Activated naive CD4-positive, alpha-beta T cell treated with anti-CD3 and anti-CD28 coated beads, Interleukin-2, amount 50 U/mL, for 16 hours (primary cell): ENCODE results near the gene TMEM45B.
"Not testable (repeated sequence)": the region's sequence is repeated elsewhere in the genome, so short reads cannot be mapped to it uniquely, and the experiment has no call there.

Experiments
- DNase-seq: peaks from one replicate; pipeline ENCODE4 v3.0.0-alpha.2; 2020

Gene TMEM45B

DNA sequence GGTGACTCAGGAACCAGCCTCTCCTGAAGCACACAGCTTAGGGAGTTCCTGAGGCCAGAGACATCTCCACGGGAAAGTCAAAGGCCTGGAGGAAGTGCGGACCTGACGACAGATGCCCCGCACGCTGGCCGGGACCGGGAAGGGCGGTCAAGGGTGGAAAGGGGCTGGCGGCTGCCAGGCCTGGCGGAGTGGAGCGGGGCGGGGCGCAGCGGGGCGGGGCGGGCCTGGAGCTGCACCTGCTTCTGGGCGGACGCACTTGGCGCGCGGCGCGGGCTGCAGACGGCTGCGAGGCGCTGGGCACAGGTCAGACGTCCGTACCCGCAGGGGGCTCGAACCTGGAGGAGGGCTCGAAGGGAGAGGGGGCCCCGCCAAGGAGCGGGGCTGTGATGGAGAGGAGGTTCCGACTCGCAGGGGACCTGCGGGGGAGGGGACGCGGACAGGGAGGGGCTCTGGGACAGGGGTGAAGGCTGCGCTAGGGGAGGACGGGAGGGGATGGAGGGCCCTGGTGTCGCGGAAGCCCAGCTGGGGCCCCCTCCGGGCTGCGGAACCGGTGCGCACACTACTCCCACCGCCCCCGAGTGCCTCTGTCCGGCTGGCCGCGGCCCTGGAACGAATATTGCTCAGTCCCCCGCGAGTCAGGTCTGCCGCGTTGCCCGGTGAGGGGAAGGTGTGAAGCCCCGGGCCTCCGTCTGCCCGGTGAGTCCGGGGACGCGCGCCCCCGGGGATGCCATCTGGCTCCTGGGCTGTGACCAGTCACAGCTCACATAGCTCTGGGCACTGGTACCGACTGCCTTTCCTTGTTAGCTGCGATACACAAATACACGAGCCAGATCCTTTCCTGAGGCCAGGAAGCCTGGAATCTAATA is at the start of gene TMEM45B:
TSS of gene TMEM45B (plus strand) at position 253 of the 866 bp plus-strand sequence. CDS start 36,635 bp downstream, outside the sequence.
- peak; percentile 48 for DNase-seq

DNA sequence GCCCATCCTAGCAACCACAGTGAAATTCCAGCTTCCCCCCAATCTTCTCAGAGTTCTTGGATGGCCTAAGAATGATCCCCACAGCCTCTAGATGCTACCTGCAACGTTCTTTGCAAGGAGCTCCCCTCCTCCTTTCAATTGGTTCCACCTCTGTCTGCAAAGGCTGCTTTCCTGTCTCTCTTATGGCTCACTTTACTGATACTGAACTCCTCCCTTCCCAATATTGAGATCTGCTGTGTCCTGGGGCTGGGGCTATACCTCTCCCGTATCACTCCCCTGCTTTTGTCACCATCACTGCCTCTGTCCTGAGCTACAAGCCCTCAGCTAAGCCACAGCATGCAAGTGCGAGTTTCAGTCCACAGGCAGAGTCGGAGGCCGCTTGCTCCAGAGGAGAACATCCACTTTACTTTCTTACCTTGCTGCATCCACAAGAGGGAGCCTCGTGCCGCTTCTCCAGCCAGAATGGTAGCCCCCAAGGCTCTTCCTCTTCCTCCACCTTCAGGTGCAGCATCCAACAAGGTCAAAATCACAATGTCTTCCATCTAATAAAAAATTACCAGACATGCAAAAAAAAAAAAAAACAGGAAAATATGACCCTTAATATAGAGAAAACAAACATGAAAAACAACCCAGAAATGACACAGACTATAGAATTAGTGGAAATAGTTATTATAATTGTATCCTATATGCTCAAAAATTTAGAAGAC is 48.6 kb upstream of the TMEM45B start:
- DNase-seq = no peak

DNA sequence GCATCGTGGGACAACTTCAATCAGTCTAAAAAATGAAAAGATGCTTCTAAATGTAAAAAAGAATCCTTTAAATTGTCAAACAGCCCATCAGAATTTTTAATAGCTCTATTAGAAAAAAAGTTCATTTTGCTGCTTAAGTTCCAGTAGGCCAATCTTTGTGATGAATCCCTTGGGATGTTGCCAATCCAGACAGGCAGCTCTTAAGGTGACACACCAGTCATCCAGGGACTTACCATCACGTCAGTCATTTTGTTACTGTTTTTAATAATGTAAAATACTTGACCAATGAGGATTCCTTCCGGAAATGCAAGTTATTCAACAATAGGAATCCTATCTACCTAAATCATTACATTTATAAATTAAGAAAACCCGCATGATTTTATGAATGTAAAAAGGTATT is 47.8 kb upstream of the TMEM45B start:
- no peak for DNase-seq

DNA sequence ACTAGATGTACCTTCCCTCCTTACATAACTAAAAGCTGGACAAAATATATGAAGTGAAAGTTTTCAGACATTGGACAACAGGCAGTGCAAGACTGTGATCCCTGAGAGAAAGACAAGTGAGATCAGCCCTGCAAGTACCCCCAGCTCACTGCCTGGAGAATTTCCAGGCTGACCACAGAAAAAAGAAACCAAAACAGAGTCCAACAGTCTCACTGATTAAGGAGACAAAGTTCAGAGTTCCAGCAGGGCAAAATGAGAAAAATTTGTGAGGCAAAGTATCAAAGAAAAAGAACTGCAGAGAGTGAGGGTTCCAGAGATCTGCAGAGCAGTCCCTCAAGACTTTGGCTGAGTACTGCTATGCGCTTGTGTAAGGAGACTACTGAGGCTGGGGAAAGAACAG is 47.3 kb upstream of the TMEM45B start:
- DNase-seq = no peak

DNA sequence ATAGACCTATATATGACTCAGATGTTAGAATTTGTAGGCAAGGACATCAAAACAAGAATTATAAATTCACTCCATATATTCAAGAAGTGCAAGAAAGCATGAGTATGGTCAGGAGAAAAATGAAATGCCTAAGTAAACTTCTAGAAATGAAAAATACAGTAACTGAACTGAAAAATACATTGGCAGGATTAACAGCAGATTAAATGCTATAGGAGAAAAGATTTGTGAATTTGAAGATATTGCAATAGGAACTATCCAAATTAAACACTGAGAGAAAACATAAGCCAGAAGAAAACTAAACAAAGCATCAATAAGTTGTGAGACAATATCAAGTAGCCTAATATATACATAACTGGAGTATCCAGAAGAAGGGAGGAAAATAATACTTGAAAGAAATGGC is 46.6 kb upstream of the TMEM45B start:
- DNase-seq = no peak

DNA sequence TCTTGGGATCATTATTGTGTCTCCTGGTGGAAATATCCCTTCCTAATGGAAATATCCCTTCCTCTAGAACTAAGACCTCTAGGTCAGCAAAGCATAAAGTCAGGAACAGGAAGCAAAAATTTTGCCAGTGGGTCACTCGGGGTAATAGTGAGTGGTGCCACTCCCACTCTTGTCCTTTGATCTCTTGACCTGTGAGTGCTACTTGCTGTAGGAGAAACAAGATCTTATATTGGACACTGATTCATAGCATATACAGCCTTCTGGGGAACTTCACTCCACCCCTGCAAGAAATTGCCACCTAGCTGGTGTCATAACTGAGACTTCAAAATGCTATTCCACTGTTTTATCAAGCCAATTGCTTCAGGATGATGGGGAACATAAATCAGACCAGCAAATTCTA is 44.7 kb upstream of the TMEM45B start:
- DNase-seq = no peak

DNA sequence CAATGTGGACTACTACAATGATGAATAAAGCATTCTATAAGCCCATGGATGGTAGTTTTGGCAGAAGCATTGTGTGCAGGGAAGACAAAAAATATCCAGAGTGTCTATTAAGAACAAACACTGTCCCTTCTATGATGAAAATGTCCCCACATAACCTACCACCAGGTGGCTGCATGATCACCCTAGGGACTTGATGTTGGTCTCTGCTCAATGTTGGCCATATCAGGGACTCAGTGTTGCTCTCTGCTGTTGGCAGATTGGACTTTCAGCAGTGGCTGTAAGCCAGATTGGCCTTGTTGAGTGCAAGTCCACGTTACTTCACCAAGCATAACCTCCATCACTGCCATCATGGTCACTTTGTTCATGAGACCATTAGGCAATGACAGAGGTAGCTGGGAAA is 44.2 kb upstream of the TMEM45B start:
- DNase-seq = not testable (repeated sequence)

DNA sequence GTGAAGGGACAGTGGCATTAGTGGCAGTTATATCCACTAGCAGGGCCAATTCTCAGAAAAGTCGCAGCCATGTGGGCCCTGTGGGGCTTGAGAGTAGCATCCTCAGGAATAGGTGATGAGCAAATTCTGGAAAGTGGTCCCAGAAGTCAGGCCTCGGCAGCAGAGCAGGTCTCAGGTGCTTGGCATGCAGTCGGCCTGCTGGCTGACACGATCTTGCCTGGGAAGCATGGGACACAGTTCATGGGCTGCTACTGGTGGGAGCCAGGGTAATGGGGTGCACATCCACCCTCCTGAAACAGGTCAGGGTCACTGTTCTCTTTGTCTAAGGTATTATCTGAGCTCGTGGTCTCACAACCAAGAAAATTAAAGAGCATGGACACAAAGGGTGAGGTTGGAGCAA is 36.8 kb upstream of the TMEM45B start:
- no peak for DNase-seq

DNA sequence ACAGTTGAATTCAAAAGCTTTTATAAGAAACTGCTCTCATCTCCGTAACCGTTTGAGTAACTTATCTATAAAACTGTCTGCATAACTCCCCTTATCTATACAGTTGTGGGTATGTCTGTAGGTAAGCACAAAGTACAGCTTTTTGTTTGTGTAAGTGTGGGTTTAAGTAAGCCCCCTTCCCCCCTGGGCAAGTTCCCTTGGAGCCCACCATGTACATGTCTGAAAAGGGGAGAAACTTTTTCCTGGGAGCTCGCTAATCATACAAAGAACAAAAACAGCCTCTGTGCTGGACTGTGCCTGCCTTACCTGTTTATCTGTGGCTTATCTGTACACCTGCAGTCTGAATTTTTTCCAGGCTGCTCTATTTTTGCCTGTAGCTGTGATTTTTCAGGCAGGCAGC is 36.3 kb upstream of the TMEM45B start:
- DNase-seq = no peak

DNA sequence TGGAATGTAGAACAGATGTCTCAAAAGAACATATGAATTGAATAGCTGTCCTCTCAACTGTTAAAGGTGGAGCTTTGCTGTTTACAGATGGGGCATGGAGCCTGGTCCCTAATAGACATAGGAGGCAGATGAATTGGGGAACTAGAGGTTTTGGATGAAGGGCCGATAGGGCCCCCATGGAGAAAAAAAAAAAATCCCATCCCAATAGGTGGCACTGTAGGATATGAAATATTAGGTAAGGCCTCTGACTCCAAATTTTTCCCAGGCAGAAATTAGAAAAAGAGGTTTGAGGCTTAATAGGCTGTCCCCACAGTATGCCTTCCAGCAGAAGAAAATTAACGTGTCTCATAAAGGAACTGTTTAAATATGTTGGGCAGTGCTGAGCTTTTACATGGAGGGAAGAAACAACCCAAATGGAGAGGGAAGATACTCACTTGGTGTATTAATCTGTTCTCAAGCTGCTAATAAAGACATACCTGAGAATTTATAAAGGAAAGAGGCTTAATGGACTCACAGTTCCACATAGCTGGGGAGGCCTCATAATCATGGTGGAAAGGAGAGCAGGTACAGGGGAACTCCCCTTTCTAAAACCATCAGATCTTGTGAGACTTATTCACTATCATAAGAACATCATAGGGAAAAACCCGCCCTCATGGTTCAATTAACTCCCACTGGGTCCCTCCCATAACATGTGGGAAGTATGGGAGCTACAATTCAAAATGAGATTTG is 30.1 kb upstream of the TMEM45B start:
- no peak for DNase-seq

DNA sequence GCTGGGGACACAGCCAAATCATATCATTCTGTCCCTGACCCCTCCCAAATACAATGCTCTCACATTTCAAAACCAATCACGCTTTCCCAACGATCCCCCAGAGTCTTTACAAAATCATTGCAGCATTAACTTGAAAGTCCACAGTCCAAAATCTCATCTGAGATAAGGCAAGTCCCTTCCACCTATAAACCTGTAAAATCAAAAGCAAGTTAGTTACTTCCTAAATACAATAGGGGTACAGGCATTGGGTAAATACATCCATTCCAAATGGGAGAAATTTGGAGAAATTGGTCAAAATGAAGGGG is 29.6 kb upstream of the TMEM45B start:
- not testable (repeated sequence) for DNase-seq

DNA sequence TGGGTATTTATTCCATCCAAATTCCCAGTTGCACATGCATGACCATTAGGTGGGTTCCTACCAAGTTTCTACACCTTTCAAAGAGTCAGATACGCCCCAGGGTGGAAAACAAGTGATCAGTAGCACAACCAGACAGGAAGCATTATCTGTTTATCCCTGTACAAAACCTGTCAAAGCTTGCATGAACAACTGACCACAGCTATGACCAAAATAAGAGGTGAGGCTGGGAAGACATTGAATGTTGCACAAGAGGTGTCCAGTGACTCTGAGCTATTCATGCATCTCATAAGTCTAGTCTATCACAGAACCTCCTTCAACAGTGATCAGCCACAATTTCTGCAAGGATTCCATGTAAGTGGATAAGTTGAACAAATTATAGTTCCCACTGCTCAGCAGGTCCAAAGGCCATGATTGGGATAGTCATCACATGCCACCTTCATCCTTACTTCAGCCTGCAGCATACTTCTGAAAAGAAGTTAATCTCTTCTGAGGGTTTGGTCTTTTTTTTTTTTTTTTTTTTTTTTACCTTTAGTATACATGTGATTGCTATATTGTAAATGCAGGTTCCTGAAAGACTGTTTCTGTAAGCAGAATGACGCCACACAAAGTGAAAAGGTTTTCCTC is 28.0 kb upstream of the TMEM45B start:
- no peak for DNase-seq

DNA sequence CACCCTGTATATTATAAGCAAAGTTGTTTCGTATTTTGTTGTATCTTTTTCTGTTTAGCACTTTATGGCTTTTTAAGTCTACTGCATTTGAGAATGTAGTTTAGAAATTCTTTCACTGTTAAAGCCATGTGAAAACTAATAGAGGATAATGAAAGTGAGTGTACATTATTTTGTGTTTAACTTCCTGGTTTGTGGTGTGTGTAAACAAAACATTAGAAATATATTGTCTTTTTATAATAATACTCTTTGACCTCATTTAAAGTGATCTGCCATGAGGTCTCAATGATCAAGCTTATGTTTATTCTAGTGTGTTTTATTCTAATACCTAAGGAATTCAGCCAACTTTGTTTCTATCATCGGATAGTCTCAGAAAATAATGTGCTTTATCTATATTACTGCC is 27.4 kb upstream of the TMEM45B start:
- DNase-seq = no peak

DNA sequence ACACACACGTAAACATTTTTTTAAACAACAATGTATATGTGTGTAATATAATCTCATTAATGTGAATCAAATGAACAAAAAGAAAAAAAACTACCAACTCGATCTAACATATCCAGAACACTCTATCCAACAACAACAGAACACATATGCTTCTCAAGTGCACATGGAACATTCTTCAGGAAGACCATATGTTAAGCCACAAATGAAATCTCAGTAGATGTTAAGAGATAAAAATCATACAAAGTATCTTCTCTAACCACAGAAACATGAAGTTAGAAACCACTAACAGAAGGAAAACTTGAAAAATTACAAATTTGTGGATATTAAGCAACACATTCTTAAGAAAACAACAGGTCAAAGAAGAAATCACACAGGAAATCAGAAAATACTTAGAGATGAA is 25.5 kb upstream of the TMEM45B start:
- DNase-seq = no peak

DNA sequence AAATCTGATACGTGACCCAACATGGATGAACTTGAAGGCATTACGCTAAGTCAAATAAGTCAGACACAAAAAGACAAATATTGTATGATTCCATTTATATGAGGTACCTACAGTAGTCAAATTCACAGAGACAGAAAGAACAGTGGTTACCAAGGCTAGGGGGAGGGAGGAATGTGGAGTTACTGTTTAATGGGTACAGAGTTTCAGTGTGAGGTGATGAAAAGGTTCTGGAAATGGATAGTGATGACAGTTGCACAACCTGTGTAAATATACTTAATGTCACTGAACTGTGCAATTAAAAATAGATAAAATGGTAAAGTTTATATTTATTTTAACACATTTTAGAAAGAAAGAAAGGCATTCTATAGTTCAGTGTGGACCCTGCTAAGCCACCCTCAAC is 24.1 kb upstream of the TMEM45B start:
- DNase-seq = no peak

DNA sequence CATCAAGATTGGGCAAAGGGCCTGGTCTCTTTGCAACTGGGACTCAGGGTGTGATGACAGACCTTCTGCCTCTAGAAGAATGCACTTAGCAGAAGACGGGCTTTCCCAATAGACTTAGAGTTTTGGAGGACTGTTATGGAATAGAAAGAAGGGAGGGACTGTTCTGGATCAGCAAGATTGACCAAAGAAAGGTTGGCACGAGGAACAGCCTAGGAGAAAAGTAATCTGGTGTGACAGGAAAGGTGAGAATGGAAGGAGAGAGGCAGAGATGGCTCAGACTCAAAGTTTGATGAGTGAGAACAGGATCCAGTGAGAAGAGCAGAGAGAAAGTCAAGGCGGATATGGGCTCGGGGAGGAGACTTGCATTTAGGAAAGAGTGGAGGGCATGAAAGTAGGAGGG is 23.0 kb upstream of the TMEM45B start:
- DNase-seq = no peak

DNA sequence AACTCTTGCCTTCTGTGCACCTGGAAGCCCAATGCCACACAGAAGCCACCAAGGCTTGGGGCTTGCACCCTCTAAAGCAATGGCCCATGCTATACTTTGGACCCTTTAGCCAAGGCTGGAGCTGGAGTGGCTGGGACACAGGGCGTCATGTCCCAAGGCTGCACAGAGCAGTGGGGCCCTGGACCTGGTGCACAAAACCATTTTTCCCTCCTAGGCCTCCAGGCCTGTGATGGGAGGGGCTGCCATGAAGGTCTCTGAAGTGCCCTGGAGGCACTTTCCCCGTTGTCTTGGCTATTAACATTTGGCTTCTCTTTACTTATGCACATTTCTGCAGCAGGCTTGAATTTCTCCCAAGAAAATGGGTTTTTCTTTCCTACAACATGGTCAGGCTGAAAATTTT is 20.6 kb upstream of the TMEM45B start:
- DNase-seq = no peak

DNA sequence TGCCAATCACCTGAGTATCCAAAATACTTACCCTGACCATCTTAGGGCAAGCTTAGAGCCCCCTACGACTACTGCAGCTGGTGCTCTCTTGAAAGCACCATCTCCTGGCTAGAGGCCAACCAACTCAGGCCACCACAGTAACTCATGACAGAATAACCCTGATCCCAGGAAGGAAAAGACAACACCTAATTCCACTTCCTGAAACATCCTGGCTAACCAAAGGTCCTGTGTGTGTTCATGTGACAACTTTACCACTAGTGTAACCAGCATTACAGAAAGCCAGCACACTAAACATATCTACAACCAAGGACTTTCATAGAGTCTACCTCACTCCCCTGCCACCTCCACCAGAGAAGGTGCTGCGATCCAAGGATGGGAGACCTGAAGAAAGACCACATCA is 17.4 kb upstream of the TMEM45B start:
- no peak for DNase-seq

DNA sequence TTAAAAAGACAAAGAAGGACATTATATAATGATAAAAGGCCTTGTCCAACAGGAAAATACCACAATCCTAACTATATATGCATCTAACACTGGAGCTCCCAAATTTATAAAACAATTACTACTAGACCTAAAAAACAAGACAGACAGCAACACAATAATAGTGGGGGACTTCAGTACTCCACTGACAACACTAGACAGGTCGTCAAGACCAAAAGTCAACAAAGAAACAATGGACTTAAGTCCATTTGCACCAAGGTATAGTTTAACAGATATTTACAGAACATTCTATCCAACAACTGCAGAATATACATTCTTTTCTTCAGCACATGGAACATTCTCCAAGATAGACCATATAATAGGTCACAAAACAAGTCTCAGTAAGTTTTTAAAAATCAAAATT is 15.5 kb upstream of the TMEM45B start:
- DNase-seq = not testable (repeated sequence)

DNA sequence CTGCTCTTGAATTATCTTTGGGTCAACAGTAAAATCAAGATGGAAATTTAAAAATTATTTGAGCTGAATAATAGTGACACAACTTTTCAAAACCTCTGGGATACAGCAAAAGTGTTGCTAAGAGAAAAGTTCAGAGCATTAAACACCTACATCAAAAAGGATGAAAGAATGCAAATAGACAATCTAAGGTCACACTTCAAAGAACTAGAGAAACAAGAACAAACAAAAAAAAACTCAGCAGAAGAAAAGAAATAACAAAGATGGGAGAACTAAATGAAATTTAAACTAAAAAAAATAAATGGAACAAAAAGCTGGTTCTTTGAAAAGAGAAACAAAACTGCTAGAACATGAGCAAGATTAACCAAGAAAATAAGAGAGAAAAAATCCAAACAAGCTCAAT is 15.0 kb upstream of the TMEM45B start:
- DNase-seq = no peak

DNA sequence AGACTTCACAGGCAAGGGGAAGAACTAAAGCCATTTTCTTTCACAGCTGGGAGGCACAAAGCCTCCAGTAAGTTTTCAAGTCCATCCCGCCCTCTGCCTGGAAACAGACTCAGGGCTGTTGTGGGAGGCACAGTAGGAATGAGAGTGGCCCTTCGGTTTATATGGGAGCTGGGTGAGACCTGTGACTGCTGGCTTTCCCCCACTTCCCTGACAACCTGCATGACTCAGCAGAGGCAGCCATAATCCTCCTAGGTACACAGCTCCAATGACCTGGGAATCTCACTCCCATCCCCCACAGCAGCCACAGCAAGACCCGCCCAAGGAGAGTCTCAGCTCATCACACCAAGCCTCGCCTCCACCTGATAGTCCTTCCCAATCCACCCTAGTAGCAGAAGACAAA is 12.1 kb upstream of the TMEM45B start:
- DNase-seq = no peak

DNA sequence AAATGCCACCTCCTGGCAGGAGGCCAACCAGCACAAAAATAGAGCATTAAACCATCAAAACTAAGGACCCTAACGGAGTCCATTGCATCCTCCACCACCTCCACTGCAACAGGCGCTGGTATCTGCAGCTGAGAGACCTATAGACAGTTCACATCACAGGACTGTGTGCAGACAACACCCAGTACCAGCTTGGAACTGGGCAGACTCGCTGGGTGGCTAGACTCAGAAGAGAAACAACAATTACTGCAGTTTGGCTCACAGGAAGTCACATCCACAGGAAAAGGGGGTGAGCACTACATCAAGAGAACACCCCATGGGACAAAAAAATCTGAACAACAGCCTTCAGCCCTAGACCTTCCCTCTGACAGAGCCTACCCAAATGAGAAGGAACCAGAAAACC is 11.6 kb upstream of the TMEM45B start:
- no peak for DNase-seq

DNA sequence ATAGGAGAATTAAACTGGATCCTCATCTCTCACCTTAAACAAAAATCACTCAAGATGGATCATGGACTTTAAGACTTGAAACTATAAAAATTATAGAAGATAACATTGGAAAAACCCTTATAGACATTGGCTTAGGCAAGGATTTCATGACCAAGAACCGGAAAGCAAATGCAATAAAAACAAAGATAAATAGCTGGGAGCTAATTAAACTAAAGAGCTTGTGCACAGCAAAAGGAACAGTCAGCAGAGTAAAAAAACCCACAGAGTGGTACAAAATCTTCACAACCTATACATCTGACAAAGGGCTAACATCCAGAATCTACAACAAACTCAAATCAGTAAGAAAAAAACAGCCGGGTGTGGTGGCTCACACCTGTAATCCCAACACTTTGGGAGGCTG is 7.4 kb upstream of the TMEM45B start:
- DNase-seq = not testable (repeated sequence)
